GM21825 (cell line): Measurements from ENCODE around the gene TRAF1.

Source experiments
- ATAC-seq: cut with Tn5 transposase; IDR thresholded peaks from one replicate; pipeline ENCODE4 v1.9.1; 2021; ENCODE audit warnings: mild to moderate bottlenecking, moderate library complexity; ENCODE audit not compliant: unreplicated experiment

TRAF1 gene

GRCh38 chr9:120872791-120873502, 53.6 kb downstream of the TRAF1 start:
- no peak for ATAC-seq

GRCh38 chr9:120870206-120870605, 56.4 kb downstream of the TRAF1 start:
- no peak for ATAC-seq

- ATAC-seq, result no peak
Observed at GRCh38 chr9:120869726-120870125, 56.9 kb downstream of the TRAF1 start.

- no peak for ATAC-seq
Observed at GRCh38 chr9:120869360-120869687, 57.3 kb downstream of the TRAF1 start.

GRCh38 chr9:120868676-120869359, 57.8 kb downstream of the TRAF1 start:
- peak; percentile 88 for ATAC-seq

- ATAC-seq, result no peak
Observed at GRCh38 chr9:120868339-120868675, 58.3 kb downstream of the TRAF1 start.

GRCh38 chr9:120867676-120868338, 58.8 kb downstream of the TRAF1 start:
- no peak for ATAC-seq

- ATAC-seq, result no peak
Observed at GRCh38 chr9:120866651-120867050, 59.9 kb downstream of the TRAF1 start.

- ATAC-seq, result no peak
Observed at GRCh38 chr9:120865809-120866208, 60.8 kb downstream of the TRAF1 start.

GRCh38 chr9:120865176-120865575, 61.4 kb downstream of the TRAF1 start:
- ATAC-seq, result no peak

- ATAC-seq, result no peak
Observed at GRCh38 chr9:120864719-120865118, 61.9 kb downstream of the TRAF1 start.

- ATAC-seq, result no peak
Observed at GRCh38 chr9:120863833-120864232, 62.8 kb downstream of the TRAF1 start.

- no peak for ATAC-seq
Observed at GRCh38 chr9:120862452-120862851, 64.1 kb downstream of the TRAF1 start.

GRCh38 chr9:120861935-120862334, 64.7 kb downstream of the TRAF1 start:
- ATAC-seq, result no peak

- no peak for ATAC-seq
Observed at GRCh38 chr9:120860083-120860482, 66.5 kb downstream of the TRAF1 start.

GRCh38 chr9:120859361-120859760, 67.2 kb downstream of the TRAF1 start:
- no peak for ATAC-seq

- ATAC-seq, result no peak
Observed at GRCh38 chr9:120857902-120858301, 68.7 kb downstream of the TRAF1 start.

- no peak for ATAC-seq
Observed at GRCh38 chr9:120857481-120857880, 69.1 kb downstream of the TRAF1 start.

GRCh38 chr9:120856700-120857099, 69.9 kb downstream of the TRAF1 start:
- ATAC-seq, result no peak

- ATAC-seq, result no peak
Observed at GRCh38 chr9:120855827-120856670, 70.5 kb downstream of the TRAF1 start.

GRCh38 chr9:120854596-120855327, 71.8 kb downstream of the TRAF1 start:
- ATAC-seq, result no peak
